GM18907 (cell line): Measurements from ENCODE around the gene RDH13.
"Not testable (repeated sequence)": the region's sequence is repeated elsewhere in the genome, so short reads cannot be mapped to it uniquely, and the experiment has no call there.

Experiments used
- ATAC-seq: cut with Tn5 transposase; IDR thresholded peaks from one replicate; pipeline ENCODE4 v1.9.1; 2021; ENCODE audit warnings: mild to moderate bottlenecking, moderate library complexity; ENCODE audit not compliant: unreplicated experiment

The RDH13 gene

GRCh38 chr19:55018633-55019032, 44.3 kb downstream of the RDH13 start:
- ATAC-seq, result no peak

GRCh38 chr19:55018216-55018615, 44.7 kb downstream of the RDH13 start:
- no peak for ATAC-seq

- no peak for ATAC-seq
Observed at GRCh38 chr19:55016017-55016416, 46.9 kb downstream of the RDH13 start.

- no peak for ATAC-seq
Observed at GRCh38 chr19:55015126-55015525, 47.8 kb downstream of the RDH13 start.

- ATAC-seq, result no peak
Observed at GRCh38 chr19:55014714-55015113, 48.2 kb downstream of the RDH13 start.

- no peak for ATAC-seq
Observed at GRCh38 chr19:55013596-55013995, 49.4 kb downstream of the RDH13 start.

- ATAC-seq, result no peak
Observed at GRCh38 chr19:55012306-55012705, 50.6 kb downstream of the RDH13 start.

GRCh38 chr19:55010561-55010960, 52.4 kb downstream of the RDH13 start:
- ATAC-seq, result not testable (repeated sequence)

GRCh38 chr19:55008781-55009180, 54.2 kb downstream of the RDH13 start:
- ATAC-seq, result not testable (repeated sequence)

- ATAC-seq, result not testable (repeated sequence)
Observed at GRCh38 chr19:55008189-55008588, 54.8 kb downstream of the RDH13 start.

GRCh38 chr19:55007537-55007936, 55.4 kb downstream of the RDH13 start:
- not testable (repeated sequence) for ATAC-seq

- ATAC-seq, result not testable (repeated sequence)
Observed at GRCh38 chr19:55006795-55007194, 56.2 kb downstream of the RDH13 start.

GRCh38 chr19:55005684-55006488, 57.1 kb downstream of the RDH13 start:
- peak; percentile 89 for ATAC-seq

GRCh38 chr19:55000761-55001160, 62.2 kb downstream of the RDH13 start:
- no peak for ATAC-seq

GRCh38 chr19:54998751-54999239, 64.2 kb downstream of the RDH13 start:
- ATAC-seq, result not testable (repeated sequence)

- no peak for ATAC-seq
Observed at GRCh38 chr19:54995561-54995960, 67.4 kb downstream of the RDH13 start.
